Type B pancreatic cell (in vitro differentiated cells): ENCODE measurements around the gene COA1. TPM values are rescaled to one million over a fixed set of nuclear protein-coding genes. Genes with fewer than 3 reads are reported as not detected.

Experiments
- DNase-seq: peaks from one replicate; pipeline ENCODE4 v3.0.0; 2021; ENCODE audit warnings: mixed read lengths; ENCODE audit not compliant: unreplicated experiment; ENCODE audit errors: extremely low spot score
- H3K27ac Mint-ChIP-seq: 2 replicates; pipeline ENCODE4 v1.8.0; 2021; ENCODE audit warnings: mild to moderate bottlenecking, mixed read lengths
- H3K27me3 Mint-ChIP-seq: 2 replicates; pipeline ENCODE4 v1.8.0; 2021; ENCODE audit warnings: mixed read lengths
- H3K36me3 Mint-ChIP-seq: 2 replicates; pipeline ENCODE4 v1.8.0; 2021; ENCODE audit warnings: mixed read lengths
- H3K4me1 Mint-ChIP-seq: one replicate; pipeline ENCODE4 v1.8.0; 2021; ENCODE audit warnings: mixed read lengths; ENCODE audit not compliant: unreplicated experiment
- H3K4me3 Mint-ChIP-seq: 2 replicates; pipeline ENCODE4 v1.8.0; 2021; ENCODE audit warnings: mild to moderate bottlenecking, mixed read lengths
- H3K9me3 Mint-ChIP-seq: 2 replicates; pipeline ENCODE4 v1.8.0; 2021; ENCODE audit warnings: mixed read lengths
- CTCF ChIP-seq: fragments of 200-600 bp; sonication (generic); conservative IDR thresholded peaks from 2 replicates; pipeline ENCODE4 v1.5.0; 2021; ENCODE audit warnings: antibody characterized with exemption, mild to moderate bottlenecking
- total RNA-seq: library from RNA; stranded (reverse); gene quantifications from 2 replicates; pipeline ENCODE4 v1.2.1, GENCODE V29; 2021; ENCODE audit warnings: low replicate concordance

The COA1 gene
- total RNA-seq, 1 donor from 2014 or later = 75.3 TPM

- Mint-ChIP-seq H3K4me3 (no peak overlapping the region), H3K36me3 (peaks cover 43% of the 10 kb centered on the region), H3K27ac (no peak overlapping the region), H3K4me1 (no peaks in the 10 kb centered on the region), H3K9me3 (no peaks in the 10 kb centered on the region), H3K27me3 (no peaks in the 10 kb centered on the region)
- TF ChIP-seq CTCF = no peak
- DNase-seq = no peak
Observed at GRCh38 chr7:43625980-43626379, 103.3 kb downstream of the COA1 start.

GRCh38 chr7:43625453-43625852, 103.9 kb downstream of the COA1 start:
- H3K4me1 Mint-ChIP-seq = no peaks in the 10 kb centered on the region
- H3K4me3 Mint-ChIP-seq = no peak overlapping the region
- H3K9me3 Mint-ChIP-seq = no peaks in the 10 kb centered on the region
- TF ChIP-seq CTCF = no peak
- DNase-seq = no peak
- H3K36me3 Mint-ChIP-seq = peaks cover 41% of the 10 kb centered on the region
- no peaks in the 10 kb centered on the region for H3K27me3 Mint-ChIP-seq
- no peak overlapping the region for H3K27ac Mint-ChIP-seq

- Mint-ChIP-seq H3K27ac (no peak overlapping the region), H3K27me3 (no peaks in the 10 kb centered on the region), H3K4me1 (no peaks in the 10 kb centered on the region), H3K36me3 (peaks cover 36% of the 10 kb centered on the region), H3K9me3 (no peaks in the 10 kb centered on the region), H3K4me3 (no peak overlapping the region)
- no peak for TF ChIP-seq CTCF
- DNase-seq = no peak
Observed at GRCh38 chr7:43624156-43624555, 105.2 kb downstream of the COA1 start.

GRCh38 chr7:43621729-43622448, 107.4 kb downstream of the COA1 start:
- Mint-ChIP-seq H3K4me1 (no peaks in the 10 kb centered on the region), H3K36me3 (peaks cover 21% of the 10 kb centered on the region), H3K9me3 (no peaks in the 10 kb centered on the region), H3K27ac (no peak overlapping the region), H3K4me3 (no peak overlapping the region), H3K27me3 (no peaks in the 10 kb centered on the region)
- no peak for DNase-seq
- no peak for TF ChIP-seq CTCF

- no peak for TF ChIP-seq CTCF
- H3K9me3 Mint-ChIP-seq = no peaks in the 10 kb centered on the region
- no peak overlapping the region for H3K27ac Mint-ChIP-seq
- peaks cover 21% of the 10 kb centered on the region for H3K36me3 Mint-ChIP-seq
- DNase-seq = no peak
- H3K4me1 Mint-ChIP-seq = no peaks in the 10 kb centered on the region
- no peaks in the 10 kb centered on the region for H3K27me3 Mint-ChIP-seq
- no peak overlapping the region for H3K4me3 Mint-ChIP-seq
Observed at GRCh38 chr7:43619213-43620012, 109.9 kb downstream of the COA1 start.
